GM23338 (cell line): ENCODE results near the gene SCP2. TPM values are rescaled to one million over a fixed set of nuclear protein-coding genes. Genes with fewer than 3 reads are reported as not detected.

Experiments used
- ATAC-seq: fragments of 200-7000 bp; cut with Tn5 transposase; 3 replicates; pipeline ENCODE4 v1.9.1; 2020
- DNase-seq: peaks from one replicate; pipeline ENCODE4 v3.0.0-alpha.2; 2015; ENCODE audit warnings: low spot score
- H2AFZ ChIP-seq: fragments of 200-600 bp; sonication (generic); 2 replicates; pipeline ENCODE4 v1.8.0; 2016; ENCODE audit warnings: antibody characterized with exemption, mild to moderate bottlenecking, moderate library complexity
- H3F3A ChIP-seq: fragments of 200-600 bp; sonication (generic); replicated peaks from 2 replicates; pipeline ENCODE4 v1.8.0; 2017; ENCODE audit warnings: antibody characterized with exemption, mixed run types, low read depth
- H3K27ac ChIP-seq: fragments of 200-600 bp; sonication (generic); 2 replicates; pipeline ENCODE4 v1.6.1; 2016; ENCODE audit warnings: low read depth
- H3K27me3 ChIP-seq: fragments of 200-600 bp; sonication (generic); 2 replicates; pipeline ENCODE4 v1.8.0; 2016; ENCODE audit warnings: mild to moderate bottlenecking, mixed run types, moderate library complexity; ENCODE audit not compliant: insufficient read depth
- H3K36me3 ChIP-seq: fragments of 200-600 bp; sonication (generic); 2 replicates; pipeline ENCODE4 v1.8.0; 2016; ENCODE audit warnings: mild to moderate bottlenecking; ENCODE audit not compliant: insufficient read depth
- H3K4me1 ChIP-seq: fragments of 200-600 bp; sonication (generic); 2 replicates; pipeline ENCODE4 v1.8.0; 2016; ENCODE audit warnings: mild to moderate bottlenecking, moderate library complexity; ENCODE audit not compliant: insufficient read depth
- H3K4me2 ChIP-seq: fragments of 200-600 bp; sonication (generic); 2 replicates; pipeline ENCODE4 v1.7.1; 2017; ENCODE audit warnings: mixed run types
- H3K4me3 ChIP-seq: fragments of 200-600 bp; sonication (generic); 2 replicates; pipeline ENCODE4 v1.6.1; 2016; ENCODE audit warnings: mixed run types
- H3K79me2 ChIP-seq: fragments of 200-600 bp; sonication (generic); replicated peaks from 2 replicates; pipeline ENCODE4 v1.8.0; 2017; ENCODE audit warnings: mild to moderate bottlenecking; ENCODE audit not compliant: insufficient read depth
- H3K9me2 ChIP-seq: fragments of 200-600 bp; sonication (generic); 2 replicates; pipeline ENCODE4 v1.8.0; 2017; ENCODE audit not compliant: insufficient read depth
- H4K20me1 ChIP-seq: fragments of 200-600 bp; sonication (generic); replicated peaks from 2 replicates; pipeline ENCODE4 v1.8.0; 2017; ENCODE audit warnings: mild to moderate bottlenecking; ENCODE audit not compliant: insufficient read depth
- H3K27ac Mint-ChIP-seq: 2 replicates; pipeline ENCODE4 v1.8.0; 2020; ENCODE audit warnings: inconsistent platforms, mild to moderate bottlenecking, moderate library complexity, mixed read lengths
- H3K27me3 Mint-ChIP-seq: 3 replicates; pipeline ENCODE4 v1.8.0; 2022; ENCODE audit warnings: low read depth, mild to moderate bottlenecking, moderate library complexity, mixed read lengths, inconsistent platforms; ENCODE audit not compliant: insufficient read depth, poor library complexity
- H3K36me3 Mint-ChIP-seq: 3 replicates; pipeline ENCODE4 v1.8.0; 2021; ENCODE audit warnings: low read depth, mild to moderate bottlenecking, inconsistent platforms, moderate library complexity, mixed read lengths
- H3K4me1 Mint-ChIP-seq: 3 replicates; pipeline ENCODE4 v1.8.0; 2020; ENCODE audit warnings: mild to moderate bottlenecking, inconsistent platforms, mixed read lengths
- H3K4me3 Mint-ChIP-seq: 3 replicates; pipeline ENCODE4 v1.8.0; 2021; ENCODE audit warnings: moderate library complexity, mild to moderate bottlenecking, inconsistent platforms, mixed read lengths
- H3K9me3 Mint-ChIP-seq: 3 replicates; pipeline ENCODE4 v1.8.0; 2020; ENCODE audit warnings: moderate library complexity, mild to moderate bottlenecking, inconsistent platforms, mixed read lengths
- ETS1 ChIP-seq: IDR thresholded peaks from 2 replicates; pipeline ENCODE4 v1.6.1; 2016; ENCODE audit warnings: antibody characterized with exemption
- EZH2phosphoT487 ChIP-seq: fragments of 200-600 bp; sonication (generic); IDR thresholded peaks from one replicate; pipeline ENCODE4 v1.8.1; 2018; ENCODE audit warnings: antibody characterized with exemption; ENCODE audit not compliant: unreplicated experiment
- JUNB ChIP-seq: IDR thresholded peaks from one replicate; pipeline ENCODE4 v1.6.1; 2016; ENCODE audit warnings: antibody characterized with exemption; ENCODE audit not compliant: unreplicated experiment
- NANOG ChIP-seq: IDR thresholded peaks from 2 replicates; pipeline ENCODE4 v1.6.1; 2016; ENCODE audit warnings: antibody characterized with exemption, borderline replicate concordance
- REST ChIP-seq: IDR thresholded peaks from one replicate; pipeline ENCODE4 v1.6.1; 2018; ENCODE audit warnings: antibody characterized with exemption; ENCODE audit not compliant: unreplicated experiment
- STAT1 ChIP-seq: IDR thresholded peaks from one replicate; pipeline ENCODE4 v1.6.1; 2016; ENCODE audit warnings: antibody characterized with exemption; ENCODE audit not compliant: unreplicated experiment
- ZNF114 ChIP-seq: fragments of 250-450 bp; sonication (Bioruptor Pico); IDR thresholded peaks from 2 replicates; pipeline ENCODE4 v1.5.0; 2020; ENCODE audit warnings: mild to moderate bottlenecking, moderate library complexity
- ZNF462 ChIP-seq: fragments of 250-450 bp; sonication (Bioruptor Pico); IDR thresholded peaks from 2 replicates; pipeline ENCODE4 v1.5.0; 2020; ENCODE audit warnings: mild to moderate bottlenecking, moderate library complexity
- polyA plus RNA-seq: library from polyadenylated mRNA; unstranded; fragments of >200 nt; fragmentation: Nextera tagmentation; extraction: Ambion mirVana; gene quantifications from 2 replicates; pipeline ENCODE4 v1.2.1, GENCODE V29; 2016
- total RNA-seq: library from RNA; depleted of rRNA; stranded (reverse); fragments of >200 nt; shearing (Covaris generic); gene quantifications from 2 replicates; pipeline ENCODE4 v1.2.3, GENCODE V29; 2014

Gene SCP2
- total and polyA plus RNA-seq, 2 experiments from 2014 or later, result 66.3 to 116 TPM

- Histone ChIP-seq H3K27ac (no peak overlapping the region), H4K20me1 (no peaks in the 10 kb centered on the region), H3K27me3 (no peaks in the 10 kb centered on the region), H3K4me2 (no peak overlapping the region), H3K4me1 (no peaks in the 10 kb centered on the region), H3K9me2 (no peaks in the 10 kb centered on the region), H3K79me2 (no peaks in the 10 kb centered on the region), H2AFZ (no peak overlapping the region), H3K4me3 (no peak overlapping the region), H3F3A (no peaks in the 10 kb centered on the region), H3K36me3 (no peaks in the 10 kb centered on the region)
- DNase-seq (no peak), ATAC-seq (no peak)
- Mint-ChIP-seq H3K36me3 (no peaks in the 10 kb centered on the region), H3K9me3 (no peaks in the 10 kb centered on the region), H3K4me3 (no peak overlapping the region), H3K4me1 (no peaks in the 10 kb centered on the region), H3K27me3 (peaks cover 2% of the 10 kb centered on the region), H3K27ac (no peak overlapping the region)
- TF ChIP-seq STAT1 (no peak), ZNF114 (CRISPR knock-in tag) (no peak), REST (no peak), EZH2phosphoT487 (no peak), ETS1 (no peak), ZNF462 (no peak), JUNB (no peak), NANOG (no peak)
Observed at GRCh38 chr1:53093451-53093754, 166.3 kb downstream of the SCP2 start.
